GM06990 (cell line): ENCODE measurements around the gene ZBTB42.
A peak's percentile ranks its signal among the peaks of the same experiment; 100 is the strongest.

Source experiments
- DNase-seq: peaks from one replicate; pipeline ENCODE4 v3.0.0-alpha.2; 2011; ENCODE audit not compliant: insufficient read length; ENCODE audit errors: extremely low read depth
- H3K27me3 ChIP-seq: replicated peaks from 2 replicates; pipeline ENCODE4 v1.6.0; 2011; ENCODE audit warnings: low read length; ENCODE audit not compliant: control insufficient read depth, insufficient read depth
- H3K36me3 ChIP-seq: 2 replicates; pipeline ENCODE4 v1.5.1; 2011; ENCODE audit warnings: low read length; ENCODE audit not compliant: control insufficient read depth, insufficient read depth
- H3K4me3 ChIP-seq: replicated peaks from 2 replicates; pipeline ENCODE4 v1.5.1; 2011; ENCODE audit warnings: low read depth, mild to moderate bottlenecking, control low read depth, low read length
- TF ChIP-seq, protein P1 (sequence below): IDR thresholded peaks from 2 replicates; pipeline ENCODE4 v1.5.1; 2011; ENCODE audit warnings: low read length, control low read depth, mild to moderate bottlenecking, inconsistent platforms; ENCODE audit not compliant: insufficient read depth, poor library complexity, severe bottlenecking

Gene ZBTB42

GRCh38 chr14:104754213-104754851 is 46.6 kb upstream of the ZBTB42 start:
- no peak for DNase-seq
- Histone ChIP-seq H3K36me3 (peaks cover 19% of the 10 kb centered on the region), H3K27me3 (no peaks in the 10 kb centered on the region), H3K4me3 (peak overlapping the region; percentile 98)
- TF ChIP-seq, protein P1, sequence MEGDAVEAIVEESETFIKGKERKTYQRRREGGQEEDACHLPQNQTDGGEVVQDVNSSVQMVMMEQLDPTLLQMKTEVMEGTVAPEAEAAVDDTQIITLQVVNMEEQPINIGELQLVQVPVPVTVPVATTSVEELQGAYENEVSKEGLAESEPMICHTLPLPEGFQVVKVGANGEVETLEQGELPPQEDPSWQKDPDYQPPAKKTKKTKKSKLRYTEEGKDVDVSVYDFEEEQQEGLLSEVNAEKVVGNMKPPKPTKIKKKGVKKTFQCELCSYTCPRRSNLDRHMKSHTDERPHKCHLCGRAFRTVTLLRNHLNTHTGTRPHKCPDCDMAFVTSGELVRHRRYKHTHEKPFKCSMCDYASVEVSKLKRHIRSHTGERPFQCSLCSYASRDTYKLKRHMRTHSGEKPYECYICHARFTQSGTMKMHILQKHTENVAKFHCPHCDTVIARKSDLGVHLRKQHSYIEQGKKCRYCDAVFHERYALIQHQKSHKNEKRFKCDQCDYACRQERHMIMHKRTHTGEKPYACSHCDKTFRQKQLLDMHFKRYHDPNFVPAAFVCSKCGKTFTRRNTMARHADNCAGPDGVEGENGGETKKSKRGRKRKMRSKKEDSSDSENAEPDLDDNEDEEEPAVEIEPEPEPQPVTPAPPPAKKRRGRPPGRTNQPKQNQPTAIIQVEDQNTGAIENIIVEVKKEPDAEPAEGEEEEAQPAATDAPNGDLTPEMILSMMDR, result no peak

DNA sequence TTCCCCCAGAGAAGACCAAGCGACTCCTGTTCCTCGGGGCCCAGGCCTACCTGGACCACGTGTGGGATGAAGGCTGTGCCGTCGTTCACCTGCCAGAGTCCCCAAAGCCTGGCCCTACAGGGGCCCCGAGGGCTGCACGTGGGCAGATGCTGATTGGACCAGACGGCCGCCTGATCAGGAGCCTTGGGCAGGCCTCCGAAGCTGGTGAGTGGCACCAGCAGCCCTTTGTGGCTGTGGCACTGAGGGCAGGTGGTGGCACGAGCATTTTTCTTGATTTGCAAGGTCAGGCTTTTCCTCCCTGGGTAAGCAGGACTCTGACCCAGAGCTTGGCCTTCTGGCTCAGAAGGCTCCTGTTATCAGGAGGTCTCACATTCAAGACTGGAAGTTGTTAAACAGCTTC is 45.3 kb upstream of the ZBTB42 start:
- Histone ChIP-seq H3K36me3 (peaks cover 25% of the 10 kb centered on the region), H3K27me3 (no peaks in the 10 kb centered on the region), H3K4me3 (no peak overlapping the region)
- TF ChIP-seq, protein P1, result no peak
- DNase-seq, result no peak

- peaks cover 27% of the 10 kb centered on the region for H3K36me3 ChIP-seq
- peak; percentile 44 for DNase-seq
- no peaks in the 10 kb centered on the region for H3K27me3 ChIP-seq
- TF ChIP-seq, protein P1, result no peak
- H3K4me3 ChIP-seq, result no peak overlapping the region
Observed at GRCh38 chr14:104756477-104757237, 44.2 kb upstream of the ZBTB42 start.

DNA sequence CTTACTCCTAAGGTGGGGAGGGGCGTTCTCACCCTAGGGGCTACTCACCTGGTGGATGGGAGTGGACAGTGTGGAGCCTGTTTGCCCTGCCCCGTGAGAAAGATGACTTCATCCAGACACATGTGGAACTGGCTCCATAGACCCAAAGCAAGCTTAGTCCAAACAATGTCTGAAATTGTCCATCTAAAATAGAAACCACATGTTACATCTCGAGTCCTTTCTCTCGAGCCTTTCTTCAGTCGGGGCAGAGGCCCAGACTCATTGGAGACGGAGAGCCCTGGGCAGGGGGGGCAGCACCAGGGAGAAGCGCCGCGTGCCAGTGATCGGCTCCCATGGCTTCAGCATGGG is 43.7 kb upstream of the ZBTB42 start:
- no peak overlapping the region for H3K4me3 ChIP-seq
- peaks cover 27% of the 10 kb centered on the region for H3K36me3 ChIP-seq
- H3K27me3 ChIP-seq, result no peaks in the 10 kb centered on the region
- no peak for DNase-seq
- TF ChIP-seq, protein P1, result no peak

- peaks cover 27% of the 10 kb centered on the region for H3K36me3 ChIP-seq
- H3K4me3 ChIP-seq, result no peak overlapping the region
- TF ChIP-seq, protein P1, result no peak
- no peaks in the 10 kb centered on the region for H3K27me3 ChIP-seq
- DNase-seq, result no peak
Observed at GRCh38 chr14:104757681-104758392, 43.1 kb upstream of the ZBTB42 start.
